ENCODE data around the gene SAMD11.

The SAMD11 gene

GRCh38 chr1:962381-963300 lies 38.9 kb downstream of the SAMD11 start:
- no peak for DNase-seq (ENCODE audit: low spot score)

DNA sequence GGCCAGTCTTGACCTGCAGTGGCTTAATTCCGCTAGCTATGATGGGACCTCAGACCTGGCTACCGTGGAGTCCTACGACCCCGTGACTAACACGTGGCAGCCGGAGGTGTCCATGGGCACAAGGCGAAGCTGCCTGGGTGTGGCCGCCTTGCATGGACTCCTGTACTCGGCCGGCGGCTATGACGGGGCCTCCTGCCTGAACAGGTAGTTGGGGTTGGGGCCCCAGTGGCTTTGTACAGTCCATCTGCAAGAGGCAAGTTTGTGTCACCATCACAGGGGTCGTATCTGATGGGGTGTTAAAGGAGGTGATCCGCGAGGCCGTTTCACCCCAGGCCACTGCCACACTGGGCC lies 39.6 kb downstream of the SAMD11 start:
- DNase-seq (ENCODE audit: low spot score), result no peak

DNA sequence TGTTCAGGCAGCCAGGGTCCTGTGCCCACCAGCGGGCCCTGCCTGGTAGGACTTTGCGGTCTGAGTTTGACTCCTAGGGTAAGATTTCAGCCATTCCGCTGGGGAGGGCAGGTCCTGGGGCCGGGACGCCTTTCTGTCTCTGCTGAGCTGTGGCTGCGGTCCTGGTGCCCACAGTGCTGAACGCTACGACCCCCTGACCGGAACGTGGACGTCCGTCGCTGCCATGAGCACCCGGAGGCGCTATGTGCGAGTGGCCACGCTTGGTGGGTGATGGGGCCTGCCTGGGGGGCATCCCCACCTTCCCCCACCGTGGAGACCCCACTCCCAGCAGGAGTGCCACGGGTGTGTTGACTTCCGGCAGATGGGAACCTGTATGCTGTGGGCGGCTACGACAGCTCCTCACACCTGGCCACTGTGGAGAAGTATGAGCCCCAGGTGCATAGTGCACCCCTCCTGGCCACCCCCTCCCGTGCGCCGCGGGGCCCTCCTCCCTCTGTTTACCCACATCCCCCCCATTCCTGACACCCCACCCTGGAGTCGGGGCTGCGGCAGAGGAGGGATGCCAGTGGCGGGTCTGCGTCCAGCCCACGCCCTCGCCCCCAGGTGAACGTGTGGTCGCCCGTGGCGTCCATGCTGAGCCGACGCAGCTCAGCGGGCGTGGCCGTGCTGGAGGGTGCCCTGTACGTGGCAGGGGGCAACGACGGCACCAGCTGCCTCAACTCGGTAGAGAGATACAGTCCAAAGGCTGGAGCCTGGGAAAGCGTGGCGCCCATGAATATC lies 40.2 kb downstream of the SAMD11 start:
- DNase-seq (ENCODE audit: low spot score), result no peak

GRCh38 chr1:964691-965525 lies 41.2 kb downstream of the SAMD11 start:
- no peak for DNase-seq (ENCODE audit: low spot score)

DNA sequence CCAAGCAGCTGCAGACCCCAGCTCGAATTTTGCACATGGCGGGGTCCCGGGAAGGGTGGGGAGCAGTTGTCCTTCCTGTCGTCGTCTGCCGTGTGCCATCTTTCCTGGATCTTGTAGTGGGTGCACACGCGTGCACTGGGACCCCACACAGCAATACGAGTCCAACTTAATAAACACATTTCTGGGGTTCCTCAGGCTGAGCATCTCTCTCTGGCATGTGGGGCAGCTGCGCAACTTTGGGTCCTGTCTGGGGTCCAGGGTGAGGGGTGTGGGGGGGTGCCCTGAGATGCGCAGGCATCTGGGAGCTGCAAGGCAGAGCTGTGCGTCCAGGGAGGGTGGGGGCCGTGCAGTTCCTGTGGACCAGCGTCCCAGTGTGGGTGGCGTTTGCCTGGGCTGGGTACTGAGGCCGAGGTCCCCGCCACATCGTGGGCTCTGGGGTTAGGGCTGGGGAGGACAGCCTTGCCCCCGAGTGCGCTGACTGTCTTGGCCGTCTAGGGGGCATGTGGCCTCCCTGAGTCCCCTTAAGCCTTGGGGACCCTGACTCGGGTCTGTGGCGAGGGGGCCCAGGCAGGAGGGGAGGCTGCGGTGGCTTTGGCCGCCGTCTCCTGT lies 41.9 kb downstream of the SAMD11 start:
- no peak for DNase-seq (ENCODE audit: low spot score)

- no peak for DNase-seq (ENCODE audit: low spot score)
Observed at GRCh38 chr1:966135-966703, 42.5 kb downstream of the SAMD11 start, which contains the start of gene PLEKHN1. Gene PLEKHN1 (plus strand): TSS chr1:966482. CDS start chr1:966532, 50 bp downstream.

- no peak for DNase-seq (ENCODE audit: low spot score)
Observed at GRCh38 chr1:966704-967300, 43.1 kb downstream of the SAMD11 start.

DNA sequence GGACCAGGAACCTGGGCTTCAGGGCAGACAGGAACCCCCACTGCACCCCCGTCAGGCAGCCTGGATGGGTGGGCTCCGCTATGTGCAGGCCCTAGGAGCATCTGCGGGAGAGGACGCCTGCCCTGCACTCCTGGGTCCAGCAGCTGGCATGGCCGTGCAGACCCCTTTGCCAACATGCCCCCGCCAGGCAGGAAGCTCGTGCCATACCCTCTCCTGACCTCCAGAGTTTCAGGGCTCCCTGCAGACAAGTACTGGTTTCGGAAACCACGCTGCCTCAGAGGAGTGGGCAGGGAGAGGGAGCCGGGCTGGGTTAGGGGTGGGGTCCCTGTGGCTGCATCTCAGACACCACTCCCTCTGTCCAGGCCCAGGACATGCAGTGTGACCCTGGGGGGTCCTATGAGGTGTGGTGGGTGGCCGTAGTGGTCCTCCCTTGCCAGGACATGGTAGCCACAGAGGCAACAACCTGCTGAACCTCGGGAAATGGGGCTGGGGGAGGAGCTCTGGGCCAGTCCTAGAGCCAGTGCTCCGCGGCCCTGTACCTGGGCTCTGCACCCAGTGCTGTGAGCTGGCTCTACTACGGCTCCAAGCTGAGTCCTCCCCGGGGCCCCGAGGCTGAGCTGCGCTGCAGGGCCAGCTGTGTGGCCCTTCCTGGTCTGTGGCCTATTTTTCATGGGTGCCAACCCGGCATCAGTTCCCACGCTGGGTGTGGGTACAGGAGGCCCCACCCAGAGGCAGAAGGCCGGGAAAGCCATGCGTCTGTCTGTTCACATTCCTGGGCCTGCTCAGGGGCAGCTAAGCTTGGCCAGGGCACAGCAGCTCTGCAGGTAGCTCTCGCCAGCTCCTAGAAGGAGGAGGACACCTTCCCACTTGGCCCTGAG lies 44.0 kb downstream of the SAMD11 start:
- DNase-seq (ENCODE audit: low spot score), result no peak

GRCh38 chr1:969260-969855 lies 45.6 kb downstream of the SAMD11 start:
- DNase-seq (ENCODE audit: low spot score), result no peak

- DNase-seq (ENCODE audit: low spot score), result no peak
Observed at GRCh38 chr1:970242-970972, 46.7 kb downstream of the SAMD11 start.

DNA sequence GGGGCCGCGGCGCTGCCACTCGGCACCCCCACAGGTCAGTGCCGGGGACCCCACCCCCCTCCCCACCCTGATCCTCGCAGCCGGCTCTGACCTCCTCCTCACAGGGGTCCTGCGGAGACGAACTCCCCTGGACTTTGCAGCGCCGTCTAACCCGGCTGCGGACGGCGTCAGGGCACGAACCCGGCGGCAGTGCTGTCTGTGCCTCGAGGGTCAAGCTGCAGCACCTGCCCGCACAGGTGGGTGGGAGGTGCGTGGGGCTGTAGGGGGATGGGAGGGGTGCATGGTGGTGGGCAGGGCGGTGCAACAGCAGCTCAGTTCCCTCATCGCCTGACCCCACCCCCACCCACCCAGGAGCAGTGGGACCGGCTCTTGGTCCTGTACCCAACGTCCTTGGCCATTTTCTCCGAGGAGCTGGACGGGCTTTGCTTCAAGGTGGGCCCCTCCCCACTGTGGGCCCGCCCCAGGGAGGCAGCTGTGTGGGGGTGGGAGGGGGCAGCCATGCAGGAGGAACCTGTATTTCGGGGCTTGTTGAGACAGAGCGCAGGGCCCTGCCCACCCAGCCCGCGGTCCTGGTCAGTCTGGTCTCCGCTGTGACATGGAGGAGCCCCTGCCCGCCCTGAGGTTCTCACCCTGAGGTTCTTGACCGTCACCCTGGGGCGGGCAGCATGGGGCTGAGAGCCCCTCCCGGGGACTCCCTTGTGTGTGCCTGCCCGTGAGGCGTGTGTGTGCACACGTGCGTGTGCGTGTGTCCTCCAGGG lies 47.4 kb downstream of the SAMD11 start:
- DNase-seq (ENCODE audit: low spot score), result no peak

GRCh38 chr1:971751-972506 lies 48.2 kb downstream of the SAMD11 start:
- no peak for DNase-seq (ENCODE audit: low spot score)

DNA sequence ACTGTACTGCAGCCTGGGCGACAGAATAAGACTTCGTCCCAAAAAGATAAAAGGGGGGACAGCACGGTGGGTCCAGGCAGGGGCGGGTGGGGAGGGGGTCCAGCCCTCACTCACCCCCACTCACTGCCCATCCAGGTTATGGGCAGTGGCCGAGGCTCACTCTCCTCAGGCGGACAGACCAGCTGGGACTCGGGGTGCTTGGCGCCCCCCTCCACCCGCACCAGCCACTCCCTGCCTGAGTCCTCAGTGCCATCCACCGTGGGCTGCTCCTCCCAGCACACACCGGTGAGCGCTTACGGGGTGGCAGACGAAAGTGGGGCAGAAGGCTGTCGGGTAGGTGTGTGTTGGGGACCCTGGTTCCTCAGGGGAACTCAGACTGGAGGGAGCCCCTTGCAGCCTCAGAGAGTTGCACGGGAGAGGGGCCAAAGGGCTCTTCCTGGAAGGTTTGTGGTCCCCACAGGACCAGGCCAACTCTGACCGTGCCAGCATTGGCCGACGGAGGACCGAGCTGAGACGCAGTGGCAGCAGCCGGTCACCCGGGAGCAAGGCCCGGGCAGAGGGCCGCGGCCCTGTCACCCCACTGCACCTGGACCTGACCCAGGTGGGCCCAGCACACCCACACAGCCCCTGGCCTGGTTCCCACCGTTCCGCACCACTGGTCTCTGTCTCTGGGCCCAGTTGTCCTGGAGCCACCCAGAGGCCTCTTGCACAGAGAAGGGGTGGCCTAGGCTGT lies 49.2 kb downstream of the SAMD11 start:
- no peak for DNase-seq (ENCODE audit: low spot score)

GRCh38 chr1:973459-974292 lies 50.0 kb downstream of the SAMD11 start:
- no peak for DNase-seq (ENCODE audit: low spot score)

DNA sequence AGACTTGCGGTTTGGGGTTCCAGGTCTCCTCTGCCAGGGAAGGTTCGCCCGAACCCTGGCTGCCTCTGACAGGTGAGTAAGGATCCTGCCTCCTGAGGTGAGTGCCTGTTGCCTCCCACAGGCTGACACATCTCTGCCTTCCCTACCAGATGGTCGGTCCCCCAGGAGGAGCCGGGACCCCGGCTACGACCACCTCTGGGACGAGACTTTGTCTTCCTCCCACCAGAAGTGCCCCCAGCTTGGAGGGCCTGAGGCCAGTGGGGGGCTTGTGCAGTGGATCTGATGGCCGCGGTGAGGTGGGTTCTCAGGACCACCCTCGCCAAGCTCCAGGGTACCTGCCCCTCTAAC lies 50.5 kb downstream of the SAMD11 start:
- DNase-seq (ENCODE audit: low spot score), result no peak
